ENCODE data around the gene UBQLNL.

UBQLNL gene

DNA sequence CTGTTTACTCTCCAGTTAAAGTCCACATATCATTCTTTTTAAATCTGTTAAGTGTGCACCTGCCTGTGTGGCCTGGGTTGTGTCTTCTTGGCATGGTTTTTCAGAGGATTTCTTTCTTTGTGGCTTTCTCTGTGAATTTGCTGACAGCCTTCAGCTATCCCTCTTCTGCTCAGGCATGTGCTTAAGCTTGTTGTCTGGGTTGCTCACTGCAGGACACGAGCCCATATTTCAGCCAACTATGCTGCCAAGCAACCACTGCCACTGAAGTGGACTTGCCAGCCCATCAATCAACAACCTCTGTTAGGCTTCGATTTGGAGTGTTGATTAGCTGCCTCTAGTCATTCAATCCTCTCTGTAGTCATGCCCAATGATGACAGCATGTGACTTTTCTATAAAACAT lies 49.0 kb downstream of the UBQLNL start:
- no peaks in the 10 kb centered on the region for H3K36me3 ChIP-seq (ENCODE audit: insufficient read depth, low read length)
- no peak overlapping the region for H3K4me3 ChIP-seq (ENCODE audit: low read length)
- H3K4me1 ChIP-seq (ENCODE audit: control insufficient read depth, insufficient read depth, low read length): no peaks in the 10 kb centered on the region
- peaks cover 6% of the 10 kb centered on the region for H3K27me3 ChIP-seq (ENCODE audit: control insufficient read depth, insufficient read depth, low read length)
- no peak overlapping the region for H3K9ac ChIP-seq (ENCODE audit: low read depth, low read length)
- no peak overlapping the region for H3K4me2 ChIP-seq (ENCODE audit: low read length)
- H3K9me3 ChIP-seq (replicated peaks; ENCODE audit: low read length): no peaks in the 10 kb centered on the region
